ENCODE measurements around the gene EGLN1.
A peak's percentile ranks its signal among the peaks of the same experiment; 100 is the strongest.
"Not testable (repeated sequence)": the region's sequence is repeated elsewhere in the genome, so short reads cannot be mapped to it uniquely, and the experiment has no call there.

The EGLN1 gene

DNA sequence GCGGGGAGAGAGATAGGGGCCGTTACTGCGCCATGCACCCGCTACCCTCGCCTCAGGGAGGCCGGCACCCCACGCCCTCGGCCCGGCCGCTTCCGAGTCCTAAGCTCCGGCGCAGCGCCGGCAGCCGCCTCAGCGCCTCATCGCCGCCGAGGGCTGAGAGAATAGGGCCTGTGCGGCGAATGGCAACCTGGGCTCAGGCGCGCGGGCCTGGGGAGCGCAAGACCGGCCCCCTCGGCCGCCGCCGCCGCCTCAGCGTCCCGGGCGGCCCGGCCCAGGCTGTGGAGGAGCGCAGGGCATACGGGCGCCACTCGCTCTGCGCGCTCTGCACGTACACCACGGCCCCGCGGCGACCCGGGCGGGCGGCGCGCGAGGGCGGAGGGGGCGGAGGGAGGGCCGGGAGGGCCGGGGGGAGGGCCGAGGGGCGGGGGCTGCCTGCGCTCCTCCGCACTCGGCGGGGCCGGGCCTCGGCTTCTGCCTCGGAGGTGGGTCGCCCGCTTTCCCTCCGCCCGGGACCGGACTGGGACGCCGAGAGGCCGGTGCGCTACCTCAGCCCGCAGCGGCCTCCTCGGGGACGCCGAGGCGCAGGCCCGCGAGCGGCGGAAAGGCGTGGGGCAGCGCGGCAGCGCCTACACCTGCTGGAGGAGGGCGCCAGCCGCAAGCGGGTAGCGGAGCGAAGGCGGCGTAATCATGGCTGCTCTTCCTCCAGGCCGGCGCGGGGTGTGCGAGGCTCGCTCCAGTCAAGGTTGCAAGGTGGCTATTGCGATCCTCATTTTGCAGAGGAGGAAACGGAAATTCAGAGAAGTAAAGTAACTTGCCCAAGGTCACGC lies at the start of gene EGLN1:
EGLN1 (minus strand) TSS at position 317 of the 827 bp plus-strand sequence. CDS start 399 bp downstream, outside the sequence.
- peak; percentile 87 for DNase-seq (ENCODE audit: low read depth)

DNA sequence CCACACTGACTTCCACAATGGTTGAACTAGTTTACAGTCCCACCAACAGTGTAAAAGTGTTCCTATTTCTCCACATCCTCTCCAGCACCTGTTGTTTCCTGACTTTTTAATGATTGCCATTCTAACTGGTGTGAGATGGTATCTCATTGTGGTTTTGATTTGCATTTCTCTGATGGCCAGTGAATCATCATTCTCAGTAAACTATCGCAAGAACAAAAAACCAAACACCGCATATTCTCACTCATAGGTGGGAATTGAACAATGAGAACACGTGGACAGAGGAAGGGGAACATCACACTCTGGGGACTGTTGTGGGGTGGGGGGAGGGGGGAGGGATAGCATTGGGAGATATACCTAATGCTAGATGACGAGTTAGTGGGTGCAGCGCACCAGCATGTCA lies 49.4 kb upstream of the EGLN1 start:
- not testable (repeated sequence) for DNase-seq (ENCODE audit: low read depth)

DNA sequence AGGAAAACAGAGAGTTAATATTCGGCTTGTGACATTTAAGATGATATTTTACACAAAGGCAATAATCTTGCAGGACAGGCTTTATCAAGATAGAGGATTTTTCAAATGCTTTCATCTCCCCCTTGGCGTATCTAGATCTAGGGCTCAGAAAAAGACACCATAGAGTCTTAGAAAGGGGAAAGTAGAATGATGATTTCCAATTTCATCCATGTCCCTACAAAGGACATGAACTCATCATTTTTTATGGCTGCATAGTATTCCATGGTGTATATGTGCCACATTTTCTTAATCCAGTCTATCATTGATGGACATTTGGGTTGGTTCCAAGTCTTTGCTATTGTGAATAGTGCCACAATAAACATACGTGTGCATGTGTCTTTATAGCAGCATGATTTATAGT lies 48.9 kb upstream of the EGLN1 start:
- DNase-seq (ENCODE audit: low read depth): not testable (repeated sequence)

DNA sequence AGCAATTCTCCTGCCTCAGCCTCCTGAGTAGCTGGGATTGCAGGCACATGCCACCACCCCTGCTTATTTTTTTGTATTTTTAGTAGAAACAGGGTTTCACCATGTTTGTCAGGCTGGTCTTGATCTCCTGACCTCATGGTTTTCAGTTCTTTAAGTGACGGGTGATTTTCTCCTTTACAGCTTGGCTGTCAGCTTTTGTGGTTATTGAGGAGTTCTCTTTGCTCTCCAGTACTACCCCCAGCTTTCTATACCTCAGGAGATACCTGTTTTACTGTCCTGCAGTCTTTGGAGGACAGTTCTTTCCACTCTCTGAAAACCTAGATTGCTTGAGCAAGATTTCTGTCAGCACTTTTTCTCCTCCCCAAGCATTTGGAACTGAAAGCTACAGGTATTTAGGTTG lies 45.9 kb upstream of the EGLN1 start:
- no peak for DNase-seq (ENCODE audit: low read depth)

DNA sequence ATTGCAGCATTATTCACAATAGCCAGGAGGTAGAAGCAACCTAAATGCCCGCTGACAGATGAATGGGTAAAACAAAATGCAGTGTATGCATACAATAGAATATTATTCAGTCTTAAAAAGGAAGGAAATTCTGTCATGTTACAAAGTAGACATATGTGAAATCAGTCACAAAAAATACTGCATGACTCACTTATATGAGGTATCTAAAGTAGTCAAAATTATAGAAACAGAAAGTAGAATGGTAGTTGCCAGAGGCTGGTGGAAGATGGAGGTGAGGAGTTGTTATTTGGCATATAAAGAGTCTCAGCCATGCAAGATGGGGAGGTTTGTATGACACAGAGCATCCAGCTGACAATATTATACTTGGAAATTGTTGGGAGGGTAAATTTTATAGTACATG lies 43.0 kb upstream of the EGLN1 start:
- DNase-seq (ENCODE audit: low read depth): peak; percentile 19

DNA sequence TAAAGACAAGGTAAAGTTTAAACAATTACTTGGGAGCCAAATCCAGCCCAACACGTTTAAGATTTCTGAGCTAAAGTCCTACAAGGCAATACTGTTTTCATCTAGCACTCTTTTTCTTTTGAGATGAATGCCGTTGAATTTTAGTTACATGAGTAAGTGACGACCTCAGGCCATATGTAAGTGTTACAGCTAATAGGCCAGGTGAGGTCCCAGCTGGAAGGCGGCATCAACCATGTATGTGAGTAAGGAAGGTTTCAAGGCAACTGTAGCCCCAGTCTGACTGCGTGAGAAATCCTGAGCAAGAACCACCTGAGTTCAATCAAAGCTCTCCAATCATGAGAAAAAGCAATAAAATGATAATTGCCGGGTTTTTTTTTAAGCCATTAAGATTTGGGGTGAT lies 41.5 kb upstream of the EGLN1 start:
- DNase-seq (ENCODE audit: low read depth): no peak

DNA sequence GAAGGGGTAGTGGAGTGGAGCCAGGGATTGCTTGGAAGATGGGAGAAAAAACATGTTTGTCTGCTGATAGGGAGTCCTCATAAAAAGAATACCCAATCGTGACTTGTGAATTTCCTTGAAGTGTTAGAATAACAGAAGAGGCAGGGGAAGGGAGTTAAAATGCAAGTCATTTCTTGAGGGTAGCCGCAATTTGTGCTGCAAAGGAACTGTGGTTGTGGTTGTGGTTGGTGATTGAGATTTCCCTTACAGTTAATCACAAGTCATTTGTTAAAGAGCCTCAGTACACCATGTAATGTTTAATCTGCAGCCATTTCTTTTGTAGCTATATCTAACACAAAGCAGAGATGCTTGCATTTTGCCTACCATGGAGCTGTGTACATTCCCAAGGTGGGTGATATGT lies 38.5 kb upstream of the EGLN1 start:
- DNase-seq (ENCODE audit: low read depth): no peak

DNA sequence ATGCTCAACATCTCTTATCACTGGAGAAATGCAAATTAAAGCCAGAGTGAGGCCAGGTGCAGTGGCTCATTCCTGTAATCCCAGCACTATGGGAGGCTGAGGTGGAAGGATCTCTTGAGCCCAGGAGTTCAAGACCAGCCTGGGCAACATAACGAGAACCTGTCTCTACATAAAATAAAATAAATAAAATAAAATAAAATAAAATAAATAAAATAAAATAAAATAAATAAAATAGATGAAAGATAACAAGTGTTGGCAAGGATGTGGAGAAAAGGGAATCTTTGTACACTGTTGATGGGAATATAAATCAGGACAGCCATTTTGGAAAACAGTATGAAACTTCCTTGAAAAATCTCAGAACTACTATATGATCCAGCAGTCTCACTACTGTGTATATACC lies 37.4 kb upstream of the EGLN1 start:
- DNase-seq (ENCODE audit: low read depth): not testable (repeated sequence)

DNA sequence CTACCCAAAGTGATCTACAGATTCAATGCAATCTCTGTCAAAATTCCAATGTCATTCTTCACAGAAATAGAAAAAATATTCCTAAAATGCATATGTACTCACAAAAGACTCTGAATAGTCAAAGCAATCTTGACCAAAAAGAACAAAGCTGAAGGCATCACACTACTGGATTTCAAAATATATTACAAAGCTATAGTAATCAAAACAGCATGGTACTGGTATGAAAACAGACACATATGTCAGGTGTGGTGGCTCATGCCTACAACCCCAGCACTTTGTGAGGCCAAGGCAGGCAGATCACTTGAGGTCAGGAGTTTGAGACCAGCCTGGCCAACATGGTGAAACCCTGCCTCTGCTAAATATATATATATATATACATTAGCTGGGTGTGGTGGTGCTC lies 35.9 kb upstream of the EGLN1 start:
- DNase-seq (ENCODE audit: low read depth): not testable (repeated sequence)

DNA sequence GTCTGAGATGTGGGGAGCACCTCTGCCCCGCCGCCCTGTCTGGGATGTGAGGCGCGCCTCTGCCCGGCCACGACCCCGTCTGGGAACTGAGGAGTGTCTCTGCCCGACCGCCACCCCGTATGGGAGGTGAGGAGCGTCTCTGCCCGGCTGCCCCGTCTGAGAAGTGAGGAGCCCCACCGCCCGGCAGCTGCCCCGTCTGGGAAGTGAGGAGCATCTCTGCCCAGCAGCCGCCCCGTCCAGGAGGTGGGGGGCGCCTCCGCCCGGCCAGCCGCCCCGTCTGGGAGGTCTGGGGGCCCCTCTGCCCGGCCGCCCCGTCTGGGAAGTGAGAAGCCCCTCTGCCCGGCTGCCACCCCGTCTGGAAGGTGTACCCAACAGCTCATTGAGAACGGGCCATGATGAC lies 32.0 kb upstream of the EGLN1 start:
- DNase-seq (ENCODE audit: low read depth): not testable (repeated sequence)

DNA sequence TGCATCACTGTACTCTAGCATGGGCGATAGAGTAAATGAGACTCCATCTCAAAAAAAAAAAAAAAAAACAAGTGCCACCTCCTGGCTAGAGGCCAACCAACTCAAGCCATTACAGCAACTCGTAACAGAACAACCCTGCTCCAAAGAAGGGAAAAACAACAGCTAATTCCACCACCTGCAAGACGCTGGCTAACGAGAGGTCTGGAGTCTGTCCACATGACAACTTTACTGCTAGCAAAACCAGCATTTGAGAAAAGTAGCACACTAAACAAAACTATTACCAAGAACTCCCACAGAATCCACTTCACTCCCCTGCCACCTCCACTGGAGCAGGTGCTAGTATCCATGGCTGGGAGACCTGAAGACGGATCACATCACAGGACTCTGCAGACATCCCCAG lies 24.1 kb upstream of the EGLN1 start:
- DNase-seq (ENCODE audit: low read depth): no peak

DNA sequence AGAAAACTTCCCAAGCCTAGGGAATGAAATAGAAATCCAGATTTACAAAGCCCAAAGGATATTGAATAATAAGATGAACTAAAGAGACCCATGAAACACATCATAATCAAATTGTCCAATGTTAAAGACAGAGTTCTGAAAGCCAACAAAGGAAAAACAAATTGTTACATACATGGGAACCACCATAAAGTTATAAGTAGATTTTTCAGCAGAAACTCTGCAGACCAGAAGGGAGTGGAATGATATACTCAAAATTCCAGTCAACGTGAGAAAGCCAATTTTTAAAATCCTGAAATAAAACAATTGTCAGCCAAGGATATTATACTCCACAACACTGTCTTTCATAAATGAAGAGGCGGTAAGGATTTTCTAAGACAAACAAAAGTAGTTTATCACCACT lies 22.0 kb upstream of the EGLN1 start:
- DNase-seq (ENCODE audit: low read depth): no peak

DNA sequence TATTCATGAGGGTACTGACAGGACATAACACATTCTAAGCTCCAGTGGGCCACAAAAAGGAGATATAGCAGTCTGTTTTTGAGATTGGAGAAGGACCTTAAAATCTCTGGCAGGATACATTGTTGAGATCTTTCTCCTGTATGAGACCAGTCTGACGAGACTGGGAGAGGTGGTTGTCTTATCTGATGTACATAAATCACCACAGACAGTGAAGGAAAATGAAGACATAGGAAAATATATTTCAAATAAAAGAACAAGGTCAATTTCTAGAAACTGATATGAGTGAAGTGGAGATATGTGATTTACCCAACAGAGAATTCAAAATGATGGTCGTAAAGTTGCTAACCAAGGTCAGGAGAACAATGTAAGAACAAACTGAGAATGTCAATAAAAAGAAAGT lies 21.3 kb upstream of the EGLN1 start:
- no peak for DNase-seq (ENCODE audit: low read depth)

DNA sequence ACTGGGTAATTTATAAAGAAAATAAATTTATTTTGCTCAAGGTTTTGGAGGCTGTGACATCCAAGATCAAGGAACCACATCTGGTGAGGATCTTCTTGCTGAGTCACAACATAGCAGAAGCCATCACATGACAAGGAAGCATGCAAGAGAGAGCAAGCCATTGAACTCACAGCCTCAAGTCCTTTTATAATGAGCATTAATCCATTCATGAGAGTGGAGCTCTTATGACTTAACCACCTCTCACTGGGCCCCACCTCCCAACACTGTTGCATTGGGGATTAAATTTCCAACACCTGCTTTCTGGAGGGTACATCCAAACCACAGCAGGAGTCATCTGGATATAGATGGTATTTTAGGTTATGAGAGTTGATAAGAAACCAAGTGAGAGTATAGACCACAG lies 20.6 kb upstream of the EGLN1 start:
- DNase-seq (ENCODE audit: low read depth): no peak

DNA sequence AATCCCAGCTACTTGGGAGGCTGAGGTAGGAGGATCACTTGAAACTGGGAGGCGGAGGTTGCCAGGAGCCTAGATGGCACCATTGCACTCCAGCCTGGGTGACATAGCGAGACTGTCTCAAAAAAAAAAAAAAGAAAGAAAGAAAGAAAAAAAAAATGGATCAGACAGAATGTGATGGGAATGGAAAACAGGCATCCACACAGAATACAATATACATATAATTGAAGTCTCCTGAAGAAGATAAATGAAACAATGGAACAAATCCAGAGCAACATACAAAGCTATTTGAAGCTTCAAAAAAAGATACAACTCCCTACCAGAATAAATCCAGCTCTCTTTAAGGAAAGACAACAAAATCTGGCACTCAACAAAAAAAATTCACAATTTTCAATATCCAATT lies 10.9 kb upstream of the EGLN1 start:
- DNase-seq (ENCODE audit: low read depth): no peak

DNA sequence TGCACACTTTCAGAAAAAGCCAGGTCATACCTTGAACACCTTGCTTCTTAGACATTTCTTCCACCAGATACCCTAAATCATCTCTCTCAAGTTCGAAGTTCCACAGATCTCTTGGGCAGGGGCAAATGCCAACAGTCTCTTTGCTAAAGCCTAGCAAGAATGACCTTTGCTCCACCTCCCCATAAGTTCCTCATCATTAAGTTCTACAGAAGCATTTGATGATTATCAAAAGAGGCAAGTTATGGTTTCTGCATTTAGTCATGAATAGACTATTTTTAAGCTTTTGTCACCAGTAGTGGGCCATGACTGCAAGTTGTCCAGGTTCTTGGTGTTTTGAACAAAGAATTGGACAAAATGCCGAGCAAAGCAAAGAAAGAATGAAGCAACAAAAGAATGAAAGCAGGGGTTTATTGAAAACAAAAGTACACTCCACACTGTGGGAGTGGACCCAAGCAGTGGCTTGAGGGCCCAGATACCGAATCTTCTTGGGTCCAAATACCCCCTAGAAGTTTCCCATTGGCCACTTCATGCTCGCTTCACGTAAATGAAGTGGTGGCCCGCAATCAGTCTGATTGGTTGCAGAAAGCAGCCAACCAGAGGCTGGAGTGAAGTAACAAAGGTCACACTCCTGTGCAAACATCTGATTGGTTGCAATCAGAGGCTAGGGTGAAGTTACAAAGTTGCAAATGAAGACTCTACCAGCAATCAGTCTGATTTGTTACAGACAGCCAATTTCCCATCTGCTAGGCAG lies 9.8 kb upstream of the EGLN1 start:
- no peak for DNase-seq (ENCODE audit: low read depth)

DNA sequence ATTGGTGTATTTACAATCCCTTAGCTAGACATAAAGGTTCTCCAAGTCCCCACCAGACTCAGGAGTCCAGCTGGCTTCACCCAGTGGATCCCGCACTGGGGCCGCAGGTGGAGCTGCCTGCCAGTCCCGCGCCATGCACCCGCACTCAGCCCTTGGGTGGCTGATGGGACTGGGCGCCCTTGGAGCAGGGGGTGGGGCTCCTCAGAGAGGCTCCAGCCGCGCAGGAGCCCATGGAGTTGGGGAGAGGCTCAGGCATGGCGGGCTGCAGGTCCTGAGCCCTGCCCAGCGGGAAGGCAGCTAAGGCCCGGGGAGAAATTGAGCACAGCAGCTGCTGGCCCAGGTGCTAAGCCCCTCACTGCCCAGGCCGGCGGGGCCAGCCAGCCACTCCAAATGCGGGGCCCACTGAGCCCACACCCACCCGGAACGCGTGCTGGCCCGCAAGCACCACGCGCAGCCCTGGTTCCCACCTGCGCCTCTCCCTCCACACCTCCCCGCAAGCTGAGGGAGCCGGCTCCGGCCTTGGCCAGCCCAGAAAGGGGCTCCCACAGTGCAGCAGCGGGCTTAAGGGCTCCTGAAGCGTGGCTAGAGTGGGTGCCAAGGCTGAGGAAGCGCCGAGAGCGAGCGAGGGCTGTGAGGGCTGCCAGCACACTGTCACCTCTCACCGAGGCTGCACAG lies 8.7 kb upstream of the EGLN1 start:
- not testable (repeated sequence) for DNase-seq (ENCODE audit: low read depth)

DNA sequence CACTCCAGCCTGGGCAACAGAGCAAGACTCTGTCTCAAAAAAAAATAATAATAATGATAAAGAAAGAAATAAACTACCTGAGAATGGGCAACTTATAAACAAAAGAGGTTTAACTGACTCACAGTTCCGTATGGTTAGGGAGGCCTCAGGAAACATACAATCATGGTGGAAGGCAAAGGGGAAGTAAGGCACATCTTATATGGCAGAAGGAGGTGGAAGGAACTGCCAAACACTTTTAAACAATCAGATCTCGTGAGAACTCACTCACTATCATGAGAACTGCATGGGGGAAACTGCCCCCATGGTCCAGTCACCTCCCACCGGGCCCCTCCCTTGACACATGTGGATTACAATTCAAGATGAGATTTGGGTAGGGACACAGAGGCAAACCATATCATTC lies 6.3 kb upstream of the EGLN1 start:
- no peak for DNase-seq (ENCODE audit: low read depth)

DNA sequence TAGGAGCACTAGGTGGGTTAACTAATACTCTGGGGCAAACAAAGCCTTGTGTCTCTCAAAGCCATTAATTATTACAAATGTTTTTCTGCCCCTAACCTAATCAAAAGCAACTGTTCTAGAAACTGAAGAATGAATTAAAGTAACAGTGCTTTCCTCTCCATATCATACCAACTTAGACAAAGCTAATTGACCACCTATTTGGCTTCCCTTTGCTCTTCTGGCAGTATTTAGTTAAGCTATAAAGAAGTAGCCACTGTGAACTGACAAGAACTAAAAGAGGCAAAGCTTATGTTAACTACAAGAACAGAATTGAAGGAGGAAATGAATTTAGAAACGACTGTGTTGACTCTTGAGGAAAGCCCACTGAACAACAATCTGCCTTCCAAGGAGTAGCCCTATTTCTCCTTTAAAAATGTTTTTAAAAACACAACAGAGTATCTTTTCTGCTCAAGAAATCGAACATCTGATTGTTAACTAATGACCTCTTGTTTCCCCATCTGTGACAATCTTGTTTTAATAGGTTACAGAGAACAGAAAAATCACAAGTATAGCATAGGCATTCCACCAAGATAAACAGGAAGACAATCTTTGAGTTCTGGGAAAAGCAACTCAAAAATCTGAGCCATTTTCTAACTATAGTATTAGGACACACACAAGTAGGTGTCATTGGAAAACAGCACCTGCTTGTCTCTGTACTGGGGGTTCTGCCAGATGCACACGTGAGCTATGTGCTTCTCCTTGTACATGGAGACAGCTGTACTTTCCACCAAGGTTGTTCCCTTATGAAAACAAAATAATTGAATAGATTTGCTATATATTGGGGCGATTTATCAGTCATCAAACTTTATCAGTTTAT lies 3.1 kb upstream of the EGLN1 start:
- no peak for DNase-seq (ENCODE audit: low read depth)

DNA sequence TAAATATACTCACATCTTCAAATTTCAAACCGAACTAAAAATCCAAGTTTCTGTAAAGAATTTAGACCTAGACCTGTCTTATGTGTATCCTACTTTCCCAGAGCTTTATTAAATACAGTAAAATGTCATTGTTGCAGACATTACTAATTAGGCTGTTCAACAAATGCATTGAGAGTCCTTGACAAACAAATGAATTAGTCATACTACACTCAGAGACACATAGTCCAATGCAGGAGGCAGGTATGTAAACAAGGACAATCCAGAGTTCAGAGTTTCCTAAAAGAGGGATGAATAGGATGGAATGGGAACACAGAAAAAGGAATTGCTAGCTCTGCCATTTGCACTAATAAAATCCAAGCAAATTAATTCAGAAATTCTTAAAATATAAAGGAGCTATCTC lies 1.6 kb upstream of the EGLN1 start:
- peak; percentile 51 for DNase-seq (ENCODE audit: low read depth)

DNA sequence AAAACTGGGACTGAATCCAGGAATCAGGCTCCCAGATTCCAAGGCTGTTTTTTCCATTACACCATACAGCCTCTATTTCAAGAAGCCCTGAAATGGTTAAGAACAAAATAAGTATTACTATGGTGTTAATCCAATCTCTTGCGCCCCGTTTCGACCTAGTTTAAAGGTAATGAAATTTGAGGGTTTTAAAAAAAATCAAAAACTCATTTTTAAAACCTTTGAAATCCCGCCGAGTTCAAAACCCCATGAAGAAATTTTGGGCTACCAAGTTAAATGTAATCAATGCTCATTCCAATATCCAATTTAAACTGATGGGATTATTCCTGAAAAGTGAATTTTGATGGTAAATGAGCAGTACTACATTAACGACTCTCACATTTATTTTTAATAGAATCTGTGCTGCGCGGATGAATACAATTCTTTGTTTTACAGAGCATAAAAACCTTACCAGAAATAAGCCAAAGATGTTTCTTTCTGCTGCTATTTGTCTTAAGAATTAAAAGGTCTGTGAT lies 767 bp upstream of the EGLN1 start:
- no peak for DNase-seq (ENCODE audit: low read depth)

DNA sequence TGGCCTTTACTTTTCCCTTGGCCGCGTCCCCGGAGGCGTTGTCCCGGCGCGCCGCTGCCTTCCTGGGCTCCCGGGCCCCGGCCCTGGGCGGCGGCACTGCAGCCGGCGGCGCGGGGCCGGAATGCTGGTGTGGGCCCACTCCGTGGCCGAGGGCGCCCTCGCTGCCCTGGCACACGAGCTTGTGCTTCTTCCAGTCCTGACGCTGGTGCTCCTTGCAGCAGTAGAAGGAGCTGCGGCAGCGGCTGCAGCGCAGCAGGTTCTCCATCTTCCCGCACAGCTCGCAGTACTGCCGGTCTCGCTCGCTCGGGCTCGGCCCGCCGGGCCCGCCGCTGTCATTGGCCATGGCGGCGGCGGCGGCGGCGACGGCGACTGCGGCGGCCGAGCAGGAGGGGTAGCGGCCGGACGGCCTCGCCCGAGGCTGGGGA lies 529 bp downstream of the EGLN1 start:
- peak; percentile 58 for DNase-seq (ENCODE audit: low read depth)

Measured in ELR (cell line).